ENCODE results near the gene KLHL25. TPM values are rescaled to one million over a fixed set of nuclear protein-coding genes. Genes with fewer than 3 reads are reported as not detected.

Gene KLHL25
- total RNA-seq, 1 experiment from 2014 or later = 18.4 TPM

DNA sequence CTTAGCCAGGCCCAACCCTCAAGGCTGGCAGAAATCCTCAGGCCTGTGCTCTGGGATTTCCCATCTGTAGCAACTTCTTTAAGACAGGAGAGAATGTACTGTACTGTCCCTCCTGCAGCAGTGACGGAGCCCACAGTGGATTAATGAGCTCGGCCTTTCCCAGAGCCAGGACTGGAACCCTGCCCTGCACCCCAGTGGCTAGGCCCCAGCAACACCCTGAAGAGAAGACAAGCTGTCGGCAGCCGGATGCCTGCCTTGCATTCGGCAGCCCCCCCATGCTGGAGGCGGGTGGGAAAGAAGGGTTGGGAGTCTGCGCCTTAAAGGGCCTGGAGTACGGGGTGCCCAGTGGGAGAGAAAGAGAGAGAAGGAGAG lies 32.0 kb downstream of the KLHL25 start:
- Histone ChIP-seq H3K23me2 (ENCODE audit: insufficient read length, low read depth, low read length, poor library complexity, severe bottlenecking) (no peaks in the 10 kb centered on the region), H3K18ac (ENCODE audit: insufficient read length, low read depth, low read length) (no peak overlapping the region), H3K9ac (ENCODE audit: extremely low read depth, insufficient read length, low read length) (no peak overlapping the region), H2BK120ac (ENCODE audit: low read depth, low read length, poor library complexity, severe bottlenecking) (no peak overlapping the region), H2AK5ac (ENCODE audit: insufficient read length, low read length) (no peak overlapping the region), H4K8ac (replicated peaks; ENCODE audit: insufficient read length, low read depth, low read length) (no peak overlapping the region), H3K9me3 (ENCODE audit: control insufficient read depth, low read depth, low read length) (no peaks in the 10 kb centered on the region), H3K23ac (ENCODE audit: insufficient read length, low read depth, low read length) (no peak overlapping the region), H4K91ac (ENCODE audit: insufficient read length, low read depth, low read length) (no peak overlapping the region), H2AFZ (ENCODE audit: low read length) (no peak overlapping the region), H3K4me2 (ENCODE audit: insufficient read depth, insufficient read length, low read length) (no peak overlapping the region), H3K27ac (ENCODE audit: insufficient read length, low read depth, low read length) (no peak overlapping the region), H4K20me1 (ENCODE audit: control insufficient read depth, insufficient read depth, insufficient read length) (no peaks in the 10 kb centered on the region), H3T11ph (ENCODE audit: low read length) (no peak overlapping the region), H3K14ac (ENCODE audit: insufficient read depth, low read length) (no peak overlapping the region), H2BK5ac (ENCODE audit: insufficient read length, low read length) (no peak overlapping the region), H3K4me1 (ENCODE audit: insufficient read depth, low read length) (no peaks in the 10 kb centered on the region), H3K4ac (ENCODE audit: low read depth, low read length) (no peak overlapping the region), H3K27me3 (ENCODE audit: insufficient read depth, low read length) (no peaks in the 10 kb centered on the region), H3K79me1 (ENCODE audit: insufficient read depth, low read depth, low read length, poor library complexity, severe bottlenecking) (no peaks in the 10 kb centered on the region), H2BK15ac (ENCODE audit: low read depth, low read length) (no peak overlapping the region), H2BK20ac (ENCODE audit: low read depth, low read length, poor library complexity, severe bottlenecking) (no peak overlapping the region), H3K56ac (ENCODE audit: insufficient read length, low read depth, low read length) (no peak overlapping the region), H2BK12ac (ENCODE audit: insufficient read length, low read depth, low read length) (no peak overlapping the region), H4K5ac (ENCODE audit: insufficient read length, low read depth, low read length) (no peak overlapping the region), H3K79me2 (ENCODE audit: insufficient read depth, low read length) (no peaks in the 10 kb centered on the region; the same call in 1 of the 2 replicates)
- H3K36me3 Mint-ChIP-seq (ENCODE audit: insufficient read depth in 1 of 3, low read depth in 3 of 3) = peaks cover 10 to 29% (median 18%) of the 10 kb centered on the region in 3 experiments; a peak in 6 of 7 replicates
- no peaks in the 10 kb centered on the region for H3K27me3 Mint-ChIP-seq (ENCODE audit: low read depth)
- no peak overlapping the region for H3K4me3 Mint-ChIP-seq
- TF ChIP-seq, protein P1, sequence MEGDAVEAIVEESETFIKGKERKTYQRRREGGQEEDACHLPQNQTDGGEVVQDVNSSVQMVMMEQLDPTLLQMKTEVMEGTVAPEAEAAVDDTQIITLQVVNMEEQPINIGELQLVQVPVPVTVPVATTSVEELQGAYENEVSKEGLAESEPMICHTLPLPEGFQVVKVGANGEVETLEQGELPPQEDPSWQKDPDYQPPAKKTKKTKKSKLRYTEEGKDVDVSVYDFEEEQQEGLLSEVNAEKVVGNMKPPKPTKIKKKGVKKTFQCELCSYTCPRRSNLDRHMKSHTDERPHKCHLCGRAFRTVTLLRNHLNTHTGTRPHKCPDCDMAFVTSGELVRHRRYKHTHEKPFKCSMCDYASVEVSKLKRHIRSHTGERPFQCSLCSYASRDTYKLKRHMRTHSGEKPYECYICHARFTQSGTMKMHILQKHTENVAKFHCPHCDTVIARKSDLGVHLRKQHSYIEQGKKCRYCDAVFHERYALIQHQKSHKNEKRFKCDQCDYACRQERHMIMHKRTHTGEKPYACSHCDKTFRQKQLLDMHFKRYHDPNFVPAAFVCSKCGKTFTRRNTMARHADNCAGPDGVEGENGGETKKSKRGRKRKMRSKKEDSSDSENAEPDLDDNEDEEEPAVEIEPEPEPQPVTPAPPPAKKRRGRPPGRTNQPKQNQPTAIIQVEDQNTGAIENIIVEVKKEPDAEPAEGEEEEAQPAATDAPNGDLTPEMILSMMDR (conservative IDR thresholded peaks at IDR 0.05) = no peak
- WGBS (ENCODE audit: extremely low coverage, insufficient read length, low lambda C conversion rate) = no CpG with 5 or more reads among the region's 8 CpGs
- H3K27ac Mint-ChIP-seq = peak overlapping the region in 2 of 3 experiments; percentile 85 to 94; a peak in 3 of 7 replicates
- no peaks in the 10 kb centered on the region; a peak in 1 of 5 replicates for H3K9me3 Mint-ChIP-seq
- no peak for DNase-seq
- peaks cover 15 to 34% of the 10 kb centered on the region in 2 experiments for H3K4me1 Mint-ChIP-seq
